Smooth muscle cell (in vitro differentiated cells): ENCODE results near the gene DNAJA4. TPM values are rescaled to one million over a fixed set of nuclear protein-coding genes. Genes with fewer than 3 reads are reported as not detected.

Source experiments
- DNase-seq: peaks from one replicate; lab custom pipeline; 2025; ENCODE audit not compliant: unreplicated experiment; lab: John Stamatoyannopoulos, UW
- H2AFZ ChIP-seq: fragments of 200-600 bp; sonication (generic); 2 replicates; pipeline ENCODE4 v1.6.0; 2016; ENCODE audit warnings: antibody characterized with exemption, low read depth, mild to moderate bottlenecking
- H3F3A ChIP-seq: fragments of 200-600 bp; sonication (generic); 2 replicates; pipeline ENCODE4 v1.6.0; 2017; ENCODE audit warnings: antibody characterized with exemption, low read depth
- H3K27ac ChIP-seq: fragments of 200-600 bp; sonication (generic); 2 replicates; pipeline ENCODE4 v1.5.1; 2016; ENCODE audit warnings: low read depth, mild to moderate bottlenecking
- H3K27me3 ChIP-seq: fragments of 200-600 bp; sonication (generic); 2 replicates; pipeline ENCODE4 v1.6.1; 2016; ENCODE audit warnings: low read depth, mild to moderate bottlenecking
- H3K36me3 ChIP-seq: fragments of 200-600 bp; sonication (generic); 2 replicates; pipeline ENCODE4 v1.5.1; 2016; ENCODE audit warnings: low read depth
- H3K4me1 ChIP-seq: fragments of 200-600 bp; sonication (generic); 2 replicates; pipeline ENCODE4 v1.5.1; 2016; ENCODE audit warnings: low read depth
- H3K4me2 ChIP-seq: fragments of 200-600 bp; sonication (generic); 2 replicates; pipeline ENCODE4 v1.6.0; 2016; ENCODE audit warnings: mild to moderate bottlenecking
- H3K4me3 ChIP-seq: fragments of 200-600 bp; sonication (generic); 2 replicates; pipeline ENCODE4 v1.5.1; 2016; ENCODE audit warnings: mild to moderate bottlenecking
- H3K79me2 ChIP-seq: fragments of 200-600 bp; sonication (generic); 2 replicates; pipeline ENCODE4 v1.6.0; 2016; ENCODE audit warnings: low read depth, mild to moderate bottlenecking
- H3K9ac ChIP-seq: fragments of 200-600 bp; sonication (generic); 2 replicates; pipeline ENCODE4 v1.6.0; 2016; ENCODE audit warnings: low read depth
- H3K9me3 ChIP-seq: fragments of 200-600 bp; sonication (generic); replicated peaks from 2 replicates; pipeline ENCODE4 v1.5.1; 2016; ENCODE audit warnings: low read depth
- H4K20me1 ChIP-seq: fragments of 200-600 bp; sonication (generic); 2 replicates; pipeline ENCODE4 v1.6.0; 2016; ENCODE audit warnings: low read depth
- WGBS: methylation state at CpG from one replicate; pipeline ENCODE4 v1.1.7; 2016; ENCODE audit warnings: low lambda C conversion rate; 5-methylcytosine and 5-hydroxymethylcytosine counted together
- polyA plus RNA-seq: library from polyadenylated mRNA; unstranded; fragments of >200 nt; fragmentation: Nextera tagmentation; extraction: Ambion mirVana; gene quantifications from 2 replicates; pipeline ENCODE4 v1.2.1, GENCODE V29; 2016
- total RNA-seq: library from RNA; depleted of rRNA; stranded (reverse); fragments of >200 nt; gene quantifications from 2 replicates; pipeline ENCODE4 v1.2.3, GENCODE V29; 2014
- TF ChIP-seq, protein P1 (sequence below): fragments of 200-600 bp; sonication (generic); IDR thresholded peaks from 2 replicates; pipeline ENCODE4 v1.5.1; 2017; ENCODE audit warnings: borderline replicate concordance, mild to moderate bottlenecking, antibody characterized with exemption; ENCODE audit not compliant: insufficient read depth, poor library complexity, severe bottlenecking

Gene DNAJA4
- total and polyA plus RNA-seq, 2 experiments from 2014 or later, result 2.7 to 4.0 TPM

- TF ChIP-seq, protein P1, sequence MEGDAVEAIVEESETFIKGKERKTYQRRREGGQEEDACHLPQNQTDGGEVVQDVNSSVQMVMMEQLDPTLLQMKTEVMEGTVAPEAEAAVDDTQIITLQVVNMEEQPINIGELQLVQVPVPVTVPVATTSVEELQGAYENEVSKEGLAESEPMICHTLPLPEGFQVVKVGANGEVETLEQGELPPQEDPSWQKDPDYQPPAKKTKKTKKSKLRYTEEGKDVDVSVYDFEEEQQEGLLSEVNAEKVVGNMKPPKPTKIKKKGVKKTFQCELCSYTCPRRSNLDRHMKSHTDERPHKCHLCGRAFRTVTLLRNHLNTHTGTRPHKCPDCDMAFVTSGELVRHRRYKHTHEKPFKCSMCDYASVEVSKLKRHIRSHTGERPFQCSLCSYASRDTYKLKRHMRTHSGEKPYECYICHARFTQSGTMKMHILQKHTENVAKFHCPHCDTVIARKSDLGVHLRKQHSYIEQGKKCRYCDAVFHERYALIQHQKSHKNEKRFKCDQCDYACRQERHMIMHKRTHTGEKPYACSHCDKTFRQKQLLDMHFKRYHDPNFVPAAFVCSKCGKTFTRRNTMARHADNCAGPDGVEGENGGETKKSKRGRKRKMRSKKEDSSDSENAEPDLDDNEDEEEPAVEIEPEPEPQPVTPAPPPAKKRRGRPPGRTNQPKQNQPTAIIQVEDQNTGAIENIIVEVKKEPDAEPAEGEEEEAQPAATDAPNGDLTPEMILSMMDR, result no peak
- no peaks in the 10 kb centered on the region for H3F3A ChIP-seq
- H3K79me2 ChIP-seq, result no peaks in the 10 kb centered on the region
- 100% methylated on average over 5 of the region's 5 CpGs for WGBS
- no peak for DNase-seq
- H3K27me3 ChIP-seq, result no peaks in the 10 kb centered on the region
- no peak overlapping the region for H2AFZ ChIP-seq
- no peaks in the 10 kb centered on the region for H4K20me1 ChIP-seq
- H3K9me3 ChIP-seq, result no peaks in the 10 kb centered on the region
- no peaks in the 10 kb centered on the region for H3K4me1 ChIP-seq
- no peak overlapping the region for H3K4me2 ChIP-seq
- H3K27ac ChIP-seq, result peak overlapping the region; percentile 58
- H3K9ac ChIP-seq, result no peak overlapping the region
- no peaks in the 10 kb centered on the region for H3K36me3 ChIP-seq
- no peak overlapping the region for H3K4me3 ChIP-seq
Measured at GRCh38 chr15:78222745-78223395, 41.5 kb upstream of the DNAJA4 start.

DNA sequence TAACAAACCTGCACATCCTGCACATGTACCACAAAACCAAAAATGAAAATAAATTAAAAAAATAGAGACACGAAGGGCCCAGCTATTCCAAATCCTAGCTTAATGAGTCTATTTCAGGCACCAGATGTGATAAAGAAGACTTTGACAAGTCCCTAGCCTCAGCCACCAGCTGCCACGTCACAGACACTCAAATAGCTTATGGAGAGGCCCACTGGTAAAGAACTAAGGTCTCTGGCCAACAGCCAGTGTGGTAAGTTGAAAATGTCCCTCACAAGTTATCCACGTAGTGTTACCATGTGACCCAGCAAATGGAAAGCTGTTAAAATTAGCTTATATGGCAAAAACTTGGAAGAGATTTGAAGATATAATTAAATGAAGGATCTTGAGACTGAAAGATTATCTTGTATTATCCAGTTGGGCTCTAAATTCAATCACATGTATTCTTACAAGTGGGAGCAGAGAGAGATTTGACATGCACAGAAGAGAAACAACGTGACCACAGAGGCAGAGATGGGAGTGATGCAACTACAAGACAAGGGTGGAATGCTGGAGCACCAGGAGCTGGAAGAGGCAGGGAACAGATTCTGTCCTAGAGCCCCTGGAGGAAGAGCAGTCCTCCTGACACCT lies 40.9 kb upstream of the DNAJA4 start:
- 26% methylated on average over 4 of the region's 4 CpGs for WGBS
- Histone ChIP-seq H4K20me1 (no peaks in the 10 kb centered on the region), H3K36me3 (no peaks in the 10 kb centered on the region), H3K4me2 (peak overlapping the region; percentile 34), H3K4me1 (no peaks in the 10 kb centered on the region), H3F3A (no peaks in the 10 kb centered on the region), H2AFZ (peak overlapping the region; percentile 20), H3K9ac (no peak overlapping the region), H3K4me3 (no peak overlapping the region), H3K9me3 (no peaks in the 10 kb centered on the region), H3K27ac (peak overlapping the region; percentile 58), H3K79me2 (no peaks in the 10 kb centered on the region), H3K27me3 (no peaks in the 10 kb centered on the region)
- TF ChIP-seq, protein P1, result no peak
- no peak for DNase-seq

GRCh38 chr15:78224023-78224411 lies 40.3 kb upstream of the DNAJA4 start:
- Histone ChIP-seq H3K4me3 (no peak overlapping the region), H3K9me3 (no peaks in the 10 kb centered on the region), H2AFZ (peak overlapping the region; percentile 20), H3K4me1 (no peaks in the 10 kb centered on the region), H3K36me3 (no peaks in the 10 kb centered on the region), H3K4me2 (peak overlapping the region; percentile 34), H3K27me3 (no peaks in the 10 kb centered on the region), H3K27ac (peak overlapping the region; percentile 58), H4K20me1 (no peaks in the 10 kb centered on the region), H3F3A (no peaks in the 10 kb centered on the region), H3K79me2 (no peaks in the 10 kb centered on the region), H3K9ac (no peak overlapping the region)
- TF ChIP-seq, protein P1, result no peak
- WGBS, result 83% methylated on average over 2 of the region's 2 CpGs
- DNase-seq, result no peak
